SK-N-SH treated with all-trans-retinoic acid at 6 μM for 48 hours (cell line): Measurements from ENCODE around the gene POTEF.
"Not testable (repeated sequence)": the region's sequence is repeated elsewhere in the genome, so short reads cannot be mapped to it uniquely, and the experiment has no call there.

Source experiments
- CREB5 ChIP-seq: fragments of 250-450 bp; sonication (Bioruptor Pico); IDR thresholded peaks from 2 replicates; pipeline ENCODE4 v1.5.1; 2020; ENCODE audit warnings: low read depth, mild to moderate bottlenecking, moderate library complexity
- TOX ChIP-seq: fragments of 250-450 bp; sonication (Bioruptor Pico); IDR thresholded peaks from 2 replicates; pipeline ENCODE4 v1.8.0; 2021; ENCODE audit warnings: mild to moderate bottlenecking, moderate library complexity, borderline replicate concordance

DNA sequence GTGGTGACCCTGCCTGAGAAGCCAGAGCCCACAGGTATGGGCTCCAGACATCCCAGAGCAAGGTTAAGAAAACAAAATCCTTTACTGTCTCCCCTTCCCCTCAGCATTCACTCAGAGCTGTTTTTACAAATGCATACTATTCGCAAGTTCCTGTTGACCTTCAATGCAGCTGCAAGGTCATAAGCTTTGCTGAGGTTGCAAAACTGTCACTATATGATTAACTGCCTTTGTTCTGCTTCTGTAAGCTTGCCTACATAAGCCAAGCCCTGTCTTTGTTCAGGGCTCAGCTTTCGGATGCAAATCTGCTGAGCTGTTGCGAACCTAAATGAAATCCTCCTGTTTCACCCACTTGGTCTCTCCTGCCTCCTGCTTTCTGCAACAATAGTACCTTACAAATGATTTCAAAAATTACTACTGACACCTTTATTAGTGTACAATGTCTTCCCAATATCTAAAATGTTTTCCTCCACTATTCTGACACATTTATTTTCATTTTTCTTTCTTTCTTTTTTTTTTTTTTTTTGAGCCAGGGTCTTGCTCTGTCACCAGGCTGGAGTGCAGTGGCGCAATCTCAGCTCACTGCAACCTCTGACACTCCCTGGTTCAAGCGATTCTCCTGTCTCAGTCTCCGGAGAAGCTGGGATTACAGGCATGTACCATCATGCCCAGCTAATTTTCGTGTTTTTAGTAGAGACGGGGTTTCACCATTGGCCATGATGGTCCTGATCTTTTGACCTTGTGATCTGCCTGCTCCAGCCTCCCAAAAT lies 26.2 kb downstream of the POTEF start:
- not testable (repeated sequence) for TF ChIP-seq TOX; CREB5 (CRISPR knock-in tag)
